Endothelial cell of umbilical vein (primary cell): Measurements from ENCODE around the gene LRP1. TPM values are rescaled to one million over a fixed set of nuclear protein-coding genes. Genes with fewer than 3 reads are reported as not detected.
A peak's percentile ranks its signal among the peaks of the same experiment; 100 is the strongest.

Source experiments
- BruUV-seq: library from RNA; stranded (reverse); fragments of 400-500 nt; replicated peaks from 2 replicates; lab custom pipeline; 2021; lab: Mats Ljungman, UMichigan
- CTCF ChIA-PET: fragments of 300-600, 350-600 bp; sonication (Branson Sonifier 250); formaldehyde crosslinking; loops from one replicate; lab custom pipeline; 2021; ENCODE audit warnings: antibody characterized with exemption, inconsistent platforms; lab: Charles Lee
- POLR2A ChIA-PET: fragments of 300-600, 350-600 bp; sonication (Branson Sonifier 250); formaldehyde crosslinking; loops from one replicate; lab custom pipeline; 2021; ENCODE audit warnings: antibody characterized with exemption, inconsistent platforms; lab: Charles Lee
- DNase-seq: peaks from one replicate; pipeline ENCODE4 v3.0.0-alpha.2; 2011; ENCODE audit warnings: low read depth, low spot score
- FAIRE-seq: peaks from 2 replicates; lab custom pipeline; 2011; peaks lifted over from hg19 to GRCh38; lab: Jason Lieb, UNC
- H2AFZ ChIP-seq: 2 replicates; pipeline ENCODE4 v1.6.0; 2012; ENCODE audit warnings: low read depth, low read length, control low read depth, inconsistent platforms
- H3K27ac ChIP-seq: 2 replicates; pipeline ENCODE4 v1.5.1; 2011; ENCODE audit warnings: low read depth, mild to moderate bottlenecking, control low read depth, low read length, moderate library complexity; ENCODE audit not compliant: insufficient read depth
- H3K27me3 ChIP-seq, 2 experiments: 2 replicates each; pipeline versions ENCODE4 v1.6.0 to v1.6.1; 2011; ENCODE audit warnings: low read length in 2 of 2, mixed read lengths in 1 of 2; ENCODE audit not compliant: control insufficient read depth in 2 of 2, insufficient read depth in 2 of 2
- H3K36me3 ChIP-seq, 2 experiments: 2 replicates in 1 of 2; 3 replicates in 1 of 2; pipeline ENCODE4 v1.5.1; 2011; ENCODE audit warnings: low read length in 2 of 2, mild to moderate bottlenecking in 1 of 2, moderate library complexity in 1 of 2; ENCODE audit not compliant: control insufficient read depth in 2 of 2, insufficient read depth in 2 of 2; ENCODE audit errors: extremely low read depth in 1 of 2
- H3K4me1 ChIP-seq: 3 replicates; pipeline ENCODE4 v1.5.1; 2011; ENCODE audit warnings: mild to moderate bottlenecking, low read length; ENCODE audit not compliant: control insufficient read depth, insufficient read depth; ENCODE audit errors: extremely low read depth
- H3K4me2 ChIP-seq: 2 replicates; pipeline ENCODE4 v1.6.1; 2011; ENCODE audit warnings: low read length, control low read depth, mixed read lengths; ENCODE audit not compliant: insufficient read depth
- H3K4me3 ChIP-seq, 3 experiments: fragments of 200-600 bp in 1 of 3; sonication (generic), shearing (Covaris generic) in 1 of 3; replicated peaks in 1 of 3; 2 replicates each; pipeline ENCODE4 v1.5.1; 2011 to 2016; ENCODE audit warnings: control low read depth in 3 of 3, low read length in 3 of 3, mild to moderate bottlenecking in 2 of 3, inconsistent platforms in 1 of 3, low read depth in 1 of 3, moderate library complexity in 1 of 3; ENCODE audit not compliant: insufficient read depth in 1 of 3
- H3K79me2 ChIP-seq: 2 replicates; pipeline ENCODE4 v1.6.0; 2012; ENCODE audit warnings: low read length, inconsistent platforms; ENCODE audit not compliant: control insufficient read depth, insufficient read depth
- H3K9ac ChIP-seq: replicated peaks from 2 replicates; pipeline ENCODE3; 2011; ENCODE audit warnings: low read length, control low read depth; ENCODE audit not compliant: insufficient read depth; ENCODE audit errors: extremely low read depth
- H3K9me1 ChIP-seq: replicated peaks from 3 replicates; pipeline ENCODE4 v1.6.0; 2011; ENCODE audit warnings: mild to moderate bottlenecking, low read length; ENCODE audit not compliant: control insufficient read depth, insufficient read depth; ENCODE audit errors: extremely low read depth
- H3K9me3 ChIP-seq: replicated peaks from 2 replicates; pipeline ENCODE4 v1.5.1; 2012; ENCODE audit warnings: low read length, inconsistent platforms; ENCODE audit not compliant: control insufficient read depth, insufficient read depth
- H4K20me1 ChIP-seq: replicated peaks from 2 replicates; pipeline ENCODE3; 2011; ENCODE audit warnings: mild to moderate bottlenecking, low read length; ENCODE audit not compliant: control insufficient read depth, insufficient read depth; ENCODE audit errors: extremely low read depth
- EZH2 ChIP-seq: IDR thresholded peaks from 2 replicates; pipeline ENCODE4 v1.6.1; 2012; ENCODE audit warnings: borderline replicate concordance, low read depth, mild to moderate bottlenecking, moderate library complexity, low read length, inconsistent platforms; ENCODE audit not compliant: severe bottlenecking
- FOS ChIP-seq: IDR thresholded peaks from 2 replicates; pipeline ENCODE4 v1.6.1; 2011; ENCODE audit warnings: mild to moderate bottlenecking, low read length, moderate library complexity, borderline replicate concordance; ENCODE audit not compliant: insufficient read depth
- GATA2 ChIP-seq: IDR thresholded peaks from 2 replicates; pipeline ENCODE4 v1.7.0; 2011; ENCODE audit warnings: low read depth, mild to moderate bottlenecking, moderate library complexity, mixed read lengths, low read length; ENCODE audit not compliant: insufficient read length, insufficient read depth
- MYC ChIP-seq: IDR thresholded peaks from one replicate; pipeline ENCODE4 v1.6.1; 2011; ENCODE audit warnings: mild to moderate bottlenecking, low read depth, low read length
- POLR2AphosphoS5 ChIP-seq: IDR thresholded peaks from 2 replicates; pipeline ENCODE4 v1.6.1; 2012; ENCODE audit warnings: low read depth, mild to moderate bottlenecking, control low read depth, low read length, moderate library complexity; ENCODE audit not compliant: insufficient read depth
- dilution Hi-C: fragments of 300-500 bp; cut with MboI; formaldehyde crosslinking; loops from one replicate; pipeline ENCODE4 v1.15.0; 2019; ENCODE audit warnings: low sequenced_read_pairs; ENCODE audit not compliant: extremely low pct_ligation_motif_present
- intact Hi-C: fragments of 100-400 bp; cut with micrococcal nuclease; formaldehyde crosslinking; loops from one replicate; pipeline ENCODE4 v1.10.0; 2022
- polyA plus RNA-seq, 4 experiments: library from polyadenylated mRNA; depleted of rRNA in 3 of 4; stranded (reverse) in 3 of 4; unstranded in 1 of 4; fragments of >200 nt; gene quantifications; 2 replicates each; pipeline versions ENCODE4 v1.2.1 to v1.2.3, GENCODE V29; 2011 to 2012; ENCODE audit warnings: missing spikeins in 1 of 4
- total RNA-seq: library from RNA; stranded (reverse); gene quantifications from 2 replicates; pipeline ENCODE4 v1.2.3, GENCODE V29; 2021
- TF ChIP-seq, protein P1 (sequence below), 2 donors: IDR thresholded peaks; 1 replicate in 1 of 2; 2 replicates in 1 of 2; pipeline ENCODE4 v1.5.1; 2011; ENCODE audit warnings: low read length in 2 of 2, mild to moderate bottlenecking in 2 of 2, moderate library complexity in 2 of 2, control low read depth in 1 of 2, inconsistent platforms in 1 of 2, low read depth in 1 of 2; ENCODE audit not compliant: insufficient read depth in 1 of 2; ENCODE audit errors: extremely low read depth in 1 of 2
- TF ChIP-seq, protein P2 (sequence below): IDR thresholded peaks from 2 replicates; pipeline ENCODE4 v1.6.1; 2011; ENCODE audit not compliant: insufficient read depth, insufficient read length

LRP1 gene
- total and polyA plus RNA-seq, 2 donors (not counting 3 experiments of a cell fraction or from before 2014, with no cell fraction given) = 1.6 to 4.6 TPM

DNA sequence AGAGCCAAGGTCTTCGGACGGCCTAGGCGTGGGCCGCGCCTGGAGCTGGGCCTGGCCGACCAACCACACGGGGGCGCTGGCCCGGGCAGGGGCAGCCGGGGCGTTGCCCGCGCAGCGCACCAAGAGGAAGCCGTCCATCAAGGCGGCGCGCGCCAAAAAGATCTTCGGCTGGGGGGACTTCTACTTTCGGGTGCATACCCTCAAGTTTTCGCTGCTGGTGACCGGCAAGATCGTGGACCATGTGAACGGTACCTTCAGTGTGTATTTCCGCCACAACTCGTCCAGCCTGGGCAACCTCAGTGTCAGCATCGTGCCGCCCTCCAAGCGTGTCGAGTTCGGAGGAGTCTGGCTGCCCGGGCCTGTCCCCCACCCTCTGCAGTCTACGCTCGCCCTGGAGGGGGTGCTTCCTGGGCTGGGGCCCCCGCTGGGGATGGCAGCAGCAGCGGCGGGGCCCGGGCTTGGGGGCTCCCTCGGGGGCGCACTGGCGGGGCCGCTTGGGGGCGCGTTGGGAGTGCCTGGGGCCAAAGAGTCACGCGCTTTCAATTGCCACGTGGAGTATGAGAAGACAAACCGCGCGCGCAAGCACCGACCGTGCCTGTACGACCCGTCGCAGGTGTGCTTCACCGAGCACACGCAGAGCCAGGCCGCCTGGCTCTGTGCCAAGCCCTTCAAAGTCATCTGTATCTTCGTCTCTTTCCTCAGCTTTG is 96.8 kb downstream of the LRP1 start:
- CTCF ChIA-PET = interaction anchor here (0.5 to 5.3 kb wide), 6 partner anchors 12 to 97 kb away, joined by 3 to 50 read pairs (median 18); partner anchors contain the start of gene LRP1
- Histone ChIP-seq H3K9me1 (no peaks in the 10 kb centered on the region), H3K4me2 (no peak overlapping the region), H3K4me1 (peaks cover 7% of the 10 kb centered on the region), H3K4me3 (no peak overlapping the region), H3K9me3 (no peaks in the 10 kb centered on the region), H3K9ac (no peak overlapping the region), H2AFZ (peak overlapping the region; percentile 39), H3K27ac (no peak overlapping the region), H4K20me1 (no peaks in the 10 kb centered on the region), H3K79me2 (peaks cover 5% of the 10 kb centered on the region), H3K27me3 (peaks cover 56 to 59% of the 10 kb centered on the region in 2 experiments), H3K36me3 (no peaks in the 10 kb centered on the region)
- no TSS peak for BruUV-seq
- DNase-seq (peak; percentile 26), FAIRE-seq (no peak)
- TF ChIP-seq MYC = no peak
- TF ChIP-seq, protein P1, sequence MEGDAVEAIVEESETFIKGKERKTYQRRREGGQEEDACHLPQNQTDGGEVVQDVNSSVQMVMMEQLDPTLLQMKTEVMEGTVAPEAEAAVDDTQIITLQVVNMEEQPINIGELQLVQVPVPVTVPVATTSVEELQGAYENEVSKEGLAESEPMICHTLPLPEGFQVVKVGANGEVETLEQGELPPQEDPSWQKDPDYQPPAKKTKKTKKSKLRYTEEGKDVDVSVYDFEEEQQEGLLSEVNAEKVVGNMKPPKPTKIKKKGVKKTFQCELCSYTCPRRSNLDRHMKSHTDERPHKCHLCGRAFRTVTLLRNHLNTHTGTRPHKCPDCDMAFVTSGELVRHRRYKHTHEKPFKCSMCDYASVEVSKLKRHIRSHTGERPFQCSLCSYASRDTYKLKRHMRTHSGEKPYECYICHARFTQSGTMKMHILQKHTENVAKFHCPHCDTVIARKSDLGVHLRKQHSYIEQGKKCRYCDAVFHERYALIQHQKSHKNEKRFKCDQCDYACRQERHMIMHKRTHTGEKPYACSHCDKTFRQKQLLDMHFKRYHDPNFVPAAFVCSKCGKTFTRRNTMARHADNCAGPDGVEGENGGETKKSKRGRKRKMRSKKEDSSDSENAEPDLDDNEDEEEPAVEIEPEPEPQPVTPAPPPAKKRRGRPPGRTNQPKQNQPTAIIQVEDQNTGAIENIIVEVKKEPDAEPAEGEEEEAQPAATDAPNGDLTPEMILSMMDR (IDR thresholded peaks at IDR 0.05; ENCODE audit: extremely low read depth in 1 of 2, insufficient read depth in 1 of 2, low read depth in 1 of 2, low read length in 2 of 2) = peak; percentile 77 to 88
- no peak for TF ChIP-seq EZH2
- TF ChIP-seq, protein P2, sequence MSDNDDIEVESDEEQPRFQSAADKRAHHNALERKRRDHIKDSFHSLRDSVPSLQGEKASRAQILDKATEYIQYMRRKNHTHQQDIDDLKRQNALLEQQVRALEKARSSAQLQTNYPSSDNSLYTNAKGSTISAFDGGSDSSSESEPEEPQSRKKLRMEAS = no peak
- no peak for TF ChIP-seq FOS
- no peak for TF ChIP-seq POLR2AphosphoS5
- no peak for TF ChIP-seq GATA2
- POLR2A ChIA-PET = no interaction called here
- intact Hi-C loops (loop anchor here (2.0 kb wide), 1 partner anchor 14 kb away; no protein-coding TSS in a partner anchor), dilution Hi-C loops (no loop called here)
